GM12878 (cell line): ENCODE results near the gene ATL3. TPM values are rescaled to one million over a fixed set of nuclear protein-coding genes. Genes with fewer than 3 reads are reported as not detected.

Experiments used
- ATAC-seq: fragments of 200-7000 bp; cut with Tn5 transposase; 3 replicates; pipeline ENCODE4 v1.9.1; 2020; ENCODE audit warnings: mild to moderate bottlenecking, moderate library complexity
- BruUV-seq: library from RNA; stranded (reverse); fragments of 400-500 nt; replicated peaks from 2 replicates; lab custom pipeline; 2021; lab: Mats Ljungman, UMichigan
- CTCF ChIA-PET: fragments of 300-600 bp; sonication (Branson Sonifier 250); formaldehyde crosslinking; extraction: SDS; loops from one replicate; lab custom pipeline; 2021; ENCODE audit warnings: inconsistent platforms; lab: Yijun Ruan, JAX
- POLR2A ChIA-PET: fragments of 350-600 bp; formaldehyde crosslinking; extraction: SDS; loops from one replicate; lab custom pipeline; 2021; ENCODE audit warnings: inconsistent platforms; lab: Charles Lee
- RAD21 ChIA-PET: fragments of 300-600 bp; sonication (Branson Sonifier 250); formaldehyde crosslinking; loops from one replicate; lab custom pipeline; 2023; ENCODE audit warnings: antibody characterized with exemption; ENCODE audit not compliant: unreplicated experiment; lab: Charles Lee
- SMC1A ChIA-PET: fragments of 300-600 bp; sonication (Branson Sonifier 250); formaldehyde crosslinking; loops from one replicate; lab custom pipeline; 2023; ENCODE audit not compliant: unreplicated experiment, uncharacterized antibody; lab: Charles Lee
- DNase-seq: peaks from one replicate; pipeline ENCODE4 v3.0.0-alpha.2; 2011; ENCODE audit warnings: low read depth, low spot score
- FAIRE-seq: peaks from 3 replicates; lab custom pipeline; 2011; peaks lifted over from hg19 to GRCh38; lab: Jason Lieb, UNC
- H2AFZ ChIP-seq: 2 replicates; pipeline ENCODE4 v1.6.0; 2011; ENCODE audit warnings: low read depth, low read length, control low read depth; ENCODE audit not compliant: control insufficient read depth
- H3K27ac ChIP-seq: 2 replicates; pipeline ENCODE4 v1.5.1; 2011; ENCODE audit warnings: control low read depth; ENCODE audit not compliant: control insufficient read depth, insufficient read depth
- H3K27me3 ChIP-seq, 2 experiments: replicated peaks in 1 of 2; 2 replicates each; pipeline versions ENCODE4 v1.6.0 to v1.6.1; 2011; ENCODE audit warnings: low read length in 1 of 2; ENCODE audit not compliant: control insufficient read depth in 2 of 2, insufficient read depth in 2 of 2
- H3K36me3 ChIP-seq, 2 experiments: 2 replicates each; pipeline ENCODE4 v1.5.1; 2011; ENCODE audit warnings: low read length in 1 of 2; ENCODE audit not compliant: control insufficient read depth in 2 of 2, insufficient read depth in 2 of 2
- H3K4me1 ChIP-seq: 2 replicates; pipeline ENCODE4 v1.6.1; 2011; ENCODE audit warnings: mild to moderate bottlenecking, low read length, moderate library complexity, mixed read lengths; ENCODE audit not compliant: control insufficient read depth, insufficient read depth
- H3K4me2 ChIP-seq: 2 replicates; pipeline ENCODE4 v1.6.0; 2011; ENCODE audit warnings: control low read depth; ENCODE audit not compliant: control insufficient read depth, insufficient read depth
- H3K4me3 ChIP-seq: fragments of 200-600 bp; sonication (generic); 2 replicates; pipeline ENCODE4 v1.5.1; 2016
- H3K79me2 ChIP-seq: 2 replicates; pipeline ENCODE4 v1.6.0; 2011; ENCODE audit warnings: low read length; ENCODE audit not compliant: control insufficient read depth, insufficient read depth
- H3K9ac ChIP-seq: 2 replicates; pipeline ENCODE4 v1.8.0; 2011; ENCODE audit warnings: low read length, control low read depth, mixed read lengths; ENCODE audit not compliant: control insufficient read depth, insufficient read depth
- H3K9me3 ChIP-seq: replicated peaks from 3 replicates; pipeline ENCODE4 v1.5.1; 2011; ENCODE audit warnings: mild to moderate bottlenecking, low read length; ENCODE audit not compliant: control insufficient read depth, insufficient read depth
- H4K20me1 ChIP-seq: 2 replicates; pipeline ENCODE4 v1.6.0; 2011; ENCODE audit not compliant: control insufficient read depth, insufficient read depth
- CBX3 ChIP-seq: fragments of 200-600 bp; sonication (generic); IDR thresholded peaks from 2 replicates; pipeline ENCODE4 v1.6.1; 2016; ENCODE audit warnings: low read depth, borderline replicate concordance
- CEBPZ ChIP-seq: fragments of 150-350 bp; IDR thresholded peaks from 2 replicates; pipeline ENCODE4 v1.6.1; 2016; ENCODE audit warnings: low read depth, low read length
- ELK1 ChIP-seq: IDR thresholded peaks from 2 replicates; pipeline ENCODE4 v1.6.1; 2012; ENCODE audit warnings: low read depth, low read length, improper control_type of control experiment
- FOXM1 ChIP-seq: IDR thresholded peaks from 2 replicates; pipeline ENCODE4 v1.6.1; 2012; ENCODE audit warnings: low read depth, mild to moderate bottlenecking, inconsistent platforms, low read length, moderate library complexity
- GATAD2B ChIP-seq: fragments of 450-650 bp; conservative IDR thresholded peaks from 2 replicates; pipeline ENCODE4 v1.6.1; 2017; ENCODE audit warnings: low read depth, mild to moderate bottlenecking, moderate library complexity
- MEF2A ChIP-seq: IDR thresholded peaks from 2 replicates; pipeline ENCODE4 v1.6.1; 2011; ENCODE audit warnings: low read depth, mild to moderate bottlenecking, low read length, moderate library complexity; ENCODE audit not compliant: insufficient read depth
- MEF2B ChIP-seq: fragments of 450-650 bp; IDR thresholded peaks from 2 replicates; pipeline ENCODE4 v1.6.1; 2018; ENCODE audit warnings: mild to moderate bottlenecking, moderate library complexity; ENCODE audit not compliant: partially characterized antibody, poor library complexity, severe bottlenecking
- MYB ChIP-seq: fragments of 150-350 bp; IDR thresholded peaks from 2 replicates; pipeline ENCODE4 v1.6.1; 2014; ENCODE audit warnings: mild to moderate bottlenecking, low read depth, low read length, borderline replicate concordance
- RB1 ChIP-seq: fragments of 450-650 bp; formaldehyde crosslinking; IDR thresholded peaks from 2 replicates; pipeline ENCODE4 v1.6.1; 2017; ENCODE audit warnings: mild to moderate bottlenecking, borderline replicate concordance
- SUZ12 ChIP-seq: fragments of 200-600 bp; sonication (generic); IDR thresholded peaks from one replicate; pipeline ENCODE4 v1.6.1; 2018; ENCODE audit warnings: antibody characterized with exemption, mild to moderate bottlenecking; ENCODE audit not compliant: unreplicated experiment
- YY1 ChIP-seq: IDR thresholded peaks from 2 replicates; pipeline ENCODE4 v1.6.1; 2011; ENCODE audit warnings: low read depth, mild to moderate bottlenecking, low read length
- ZBTB40 ChIP-seq: fragments of 450-650 bp; IDR thresholded peaks from 2 replicates; pipeline ENCODE4 v1.6.1; 2016; ENCODE audit warnings: mild to moderate bottlenecking, moderate library complexity, borderline replicate concordance
- ZNF622 ChIP-seq: fragments of 450-650 bp; IDR thresholded peaks from 2 replicates; pipeline ENCODE4 v1.6.1; 2017; ENCODE audit warnings: mild to moderate bottlenecking, inconsistent platforms
- WGBS: methylation state at CpG from one replicate; pipeline ENCODE4 v1.1.6; 2016; ENCODE audit warnings: low lambda C conversion rate; ENCODE audit not compliant: insufficient replicate concordance, insufficient coverage; ENCODE audit errors: missing lambda C conversion rate; 5-methylcytosine and 5-hydroxymethylcytosine counted together
- in situ Hi-C: fragments of 300-500 bp; cut with MboI; formaldehyde crosslinking; loops from 9 replicates; pipeline ENCODE4 v1.14.3; 2018; ENCODE audit warnings: mixed read lengths
- intact Hi-C: fragments of 100-400 bp; cut with micrococcal nuclease; formaldehyde crosslinking; loops from one replicate; pipeline ENCODE4 v1.14.2; 2022; ENCODE audit not compliant: unreplicated experiment
- polyA plus RNA-seq, 11 experiments: library from polyadenylated mRNA; depleted of rRNA in 4 of 11; unstranded in 6 of 11; stranded (reverse) in 5 of 11; fragments of >200 nt; fragmentation: Nextera tagmentation in 4 of 11; fragmentation: Illumina TruSeq in 1 of 11; extraction: Ambion mirVana in 4 of 11; extraction: Trizol in 1 of 11; gene quantifications; 1 replicate in 1 of 11; 2 replicates in 10 of 11; pipeline versions ENCODE4 v1.2.1 to v1.2.3, GENCODE V29; 2011 to 2016; ENCODE audit warnings: inconsistent platforms in 2 of 11, missing spikeins in 2 of 11, low read depth in 1 of 11
- total RNA-seq, 4 experiments: library from RNA; depleted of rRNA in 3 of 4; stranded (reverse); fragments of >200 nt in 3 of 4; fragmentation: Illumina TruSeq in 1 of 4; extraction: Trizol in 1 of 4; gene quantifications; 2 replicates each; pipeline versions ENCODE4 v1.2.1 to v1.2.3, GENCODE V29; 2013 to 2021

ATL3 gene
- total and polyA plus RNA-seq, 10 of the 15 experiments (the other 5 are each of a cell fraction or from before 2014, with no cell fraction given) = 12.0 to 36.0 (median 21.5) TPM

GRCh38 chr11:63598556-63598955 lies 72.6 kb downstream of the ATL3 start:
- Histone ChIP-seq H3K9ac (no peak overlapping the region), H3K36me3 (no peaks in the 10 kb centered on the region), H3K79me2 (no peaks in the 10 kb centered on the region), H3K9me3 (no peaks in the 10 kb centered on the region), H3K4me2 (no peak overlapping the region), H3K27ac (no peak overlapping the region), H4K20me1 (no peaks in the 10 kb centered on the region), H3K27me3 (no peaks in the 10 kb centered on the region), H2AFZ (no peak overlapping the region), H3K4me3 (no peak overlapping the region), H3K4me1 (no peaks in the 10 kb centered on the region)
- intact Hi-C loops = no loop called here
- ChIA-PET RAD21 (no interaction called here), CTCF (no interaction called here), POLR2A (interaction anchor here (0.5 kb wide), 1 partner anchor 262 kb away, joined by 5 read pairs; no protein-coding TSS in a partner anchor), SMC1A (no interaction called here)
- no TSS peak for BruUV-seq
- no peak for TF ChIP-seq ZBTB40
- no peak for TF ChIP-seq ELK1
- TF ChIP-seq ZNF622 = no peak
- no peak for TF ChIP-seq SUZ12
- no peak for TF ChIP-seq CEBPZ
- no peak for TF ChIP-seq GATAD2B
- no peak for TF ChIP-seq MEF2B
- no peak for TF ChIP-seq MEF2A
- no peak for TF ChIP-seq YY1
- no peak for TF ChIP-seq RB1
- TF ChIP-seq FOXM1 = no peak
- no peak for TF ChIP-seq MYB
- no peak for TF ChIP-seq CBX3
- 59% methylated on average over 4 of the region's 4 CpGs for WGBS
- in situ Hi-C loops = no loop called here
- DNase-seq (no peak), FAIRE-seq (no peak), ATAC-seq (no peak)
